DND-41 (cell line): ENCODE measurements around the gene HSPB9.

Experiments
- ATAC-seq: fragments of 200-7000 bp; cut with Tn5 transposase; 3 replicates; pipeline ENCODE4 v1.9.1; 2021; ENCODE audit warnings: low read depth; ENCODE audit not compliant: insufficient read depth
- DNase-seq: peaks from one replicate; pipeline ENCODE4 v3.0.0-alpha.2; 2020
- H2AFZ ChIP-seq: 2 replicates; pipeline ENCODE4 v1.6.0; 2012; ENCODE audit warnings: low read depth, low read length
- H3K27ac ChIP-seq: 2 replicates; pipeline ENCODE4 v1.5.1; 2012; ENCODE audit warnings: low read length, inconsistent platforms
- H3K27me3 ChIP-seq: fragments of 200-600 bp; sonication (generic); 2 replicates; pipeline ENCODE4 v1.6.0; 2012; ENCODE audit warnings: low read length, mild to moderate bottlenecking, inconsistent platforms; ENCODE audit not compliant: insufficient read depth, poor library complexity
- H3K36me3 ChIP-seq: 2 replicates; pipeline ENCODE4 v1.5.1; 2012; ENCODE audit warnings: low read length, inconsistent platforms; ENCODE audit not compliant: insufficient read depth
- H3K4me1 ChIP-seq: 2 replicates; pipeline ENCODE4 v1.5.1; 2012; ENCODE audit warnings: mild to moderate bottlenecking, low read length; ENCODE audit not compliant: insufficient read depth
- H3K4me2 ChIP-seq: 2 replicates; pipeline ENCODE4 v1.6.0; 2012; ENCODE audit warnings: mild to moderate bottlenecking, moderate library complexity, low read length, inconsistent platforms; ENCODE audit not compliant: insufficient read depth
- H3K4me3 ChIP-seq, 2 experiments: fragments of 200-600 bp in 1 of 2; shearing (Covaris generic) in 1 of 2; 2 replicates each; pipeline ENCODE4 v1.5.1; 2012 to 2016; ENCODE audit warnings: inconsistent platforms in 2 of 2, low read length in 2 of 2, mild to moderate bottlenecking in 2 of 2, low read depth in 1 of 2, moderate library complexity in 1 of 2
- H3K79me2 ChIP-seq: 2 replicates; pipeline ENCODE4 v1.6.0; 2012; ENCODE audit warnings: low read length, inconsistent platforms; ENCODE audit not compliant: insufficient read depth
- H3K9ac ChIP-seq: 2 replicates; pipeline ENCODE4 v1.6.0; 2012; ENCODE audit warnings: low read depth, mild to moderate bottlenecking, inconsistent platforms, low read length, moderate library complexity
- H3K9me3 ChIP-seq: 2 replicates; pipeline ENCODE4 v1.5.1; 2012; ENCODE audit warnings: low read length, moderate library complexity, mild to moderate bottlenecking, inconsistent platforms; ENCODE audit not compliant: insufficient read depth, severe bottlenecking
- H4K20me1 ChIP-seq: 2 replicates; pipeline ENCODE4 v1.6.0; 2012; ENCODE audit warnings: low read length; ENCODE audit not compliant: insufficient read depth
- CTCF ChIP-seq: IDR thresholded peaks from 2 replicates; pipeline ENCODE4 v1.5.1; 2012; ENCODE audit warnings: borderline replicate concordance, low read length, moderate library complexity, mild to moderate bottlenecking; ENCODE audit not compliant: poor library complexity, severe bottlenecking; ENCODE audit errors: extremely low read depth
- EZH2 ChIP-seq: IDR thresholded peaks from 3 replicates; pipeline ENCODE4 v1.6.1; 2012; ENCODE audit warnings: borderline replicate concordance, low read depth, mild to moderate bottlenecking, moderate library complexity, low read length, inconsistent platforms; ENCODE audit not compliant: severe bottlenecking

HSPB9 gene

DNA sequence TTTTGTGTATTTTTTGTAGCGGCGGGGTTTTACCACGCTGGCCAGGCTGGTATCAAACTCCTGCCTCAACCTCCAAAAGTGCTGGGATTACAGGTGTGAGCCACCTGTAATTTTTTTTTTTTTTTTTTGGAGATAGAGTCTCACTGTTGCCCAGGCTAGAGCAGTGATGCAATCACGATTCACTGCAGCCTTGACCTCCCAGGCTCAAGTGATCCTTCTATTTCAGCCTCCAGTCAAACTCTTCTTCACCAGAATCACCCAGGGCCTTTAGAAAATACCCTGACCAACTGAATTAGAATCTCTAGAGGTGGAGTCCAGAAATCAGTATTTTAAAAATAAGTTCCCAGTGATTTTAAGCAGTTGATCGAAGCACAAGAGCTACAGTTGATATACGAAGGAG, 12.5 kb downstream of the HSPB9 start:
- Histone ChIP-seq H3K4me3 (no peak overlapping the region), H3K9ac (no peak overlapping the region), H2AFZ (no peak overlapping the region), H3K4me1 (0 out of 2 replicates have a peak, but pooled peaks cover 3% of the 10 kb centered on the region), H3K9me3 (no peaks in the 10 kb centered on the region), H3K27me3 (no peaks in the 10 kb centered on the region), H3K4me2 (no peak overlapping the region), H4K20me1 (peaks cover 76% of the 10 kb centered on the region), H3K36me3 (peaks cover 62% of the 10 kb centered on the region), H3K27ac (no peak overlapping the region), H3K79me2 (peaks cover 100% of the 10 kb centered on the region)
- no peak for DNase-seq
- ATAC-seq = no peak
- TF ChIP-seq EZH2 (no peak), CTCF (no peak)

DNA sequence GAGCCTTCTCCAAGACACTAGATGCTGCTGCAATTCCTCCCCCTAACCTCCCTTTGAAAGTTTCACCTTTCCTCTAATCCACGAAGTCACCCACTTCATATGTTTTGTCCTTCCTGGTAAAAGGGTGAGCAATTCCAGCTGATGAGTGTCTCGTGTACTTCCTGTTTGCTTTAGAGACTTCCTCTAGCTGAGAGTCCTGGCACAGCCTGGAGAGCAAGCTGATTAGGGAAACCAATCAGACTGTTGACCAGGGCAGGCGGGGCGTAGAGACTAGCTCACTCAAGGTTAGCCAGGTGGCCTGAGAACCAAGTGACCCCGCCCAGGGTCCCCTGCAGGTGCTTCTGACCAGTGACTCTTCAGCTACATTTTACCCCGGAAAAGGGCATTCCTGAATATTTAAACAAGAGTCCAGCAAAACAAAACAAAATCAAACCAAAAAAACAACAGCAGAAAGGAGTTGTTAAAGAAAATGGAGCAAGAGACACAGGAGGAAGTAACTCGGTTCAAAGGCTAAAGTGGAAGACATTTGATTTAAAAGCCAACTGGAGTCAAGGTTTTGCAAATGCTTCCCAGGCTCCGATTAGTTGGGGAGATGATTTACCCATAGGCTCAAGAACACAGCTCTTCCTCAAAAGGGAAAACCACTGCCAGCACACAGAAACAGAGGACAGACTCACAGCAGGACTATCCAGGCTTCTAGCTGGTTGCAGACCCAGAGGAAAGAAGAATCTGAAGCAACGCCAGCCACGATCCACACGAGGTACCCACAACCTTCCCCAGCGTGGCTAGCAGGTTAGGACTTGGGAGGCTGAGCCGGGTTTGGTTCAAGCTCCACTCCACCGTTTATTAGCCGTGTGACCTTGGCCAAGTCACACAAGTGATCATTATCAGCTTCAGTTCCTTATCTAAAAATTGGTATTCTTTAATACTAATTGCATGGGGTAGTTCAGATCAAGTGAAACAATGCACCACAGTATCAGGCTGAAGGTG, 13.4 kb downstream of the HSPB9 start:
- DNase-seq (no peak), ATAC-seq (no peak)
- Histone ChIP-seq H3K9ac (no peak overlapping the region), H2AFZ (no peak overlapping the region), H3K27me3 (no peaks in the 10 kb centered on the region), H3K4me2 (no peak overlapping the region), H3K4me3 (no peak overlapping the region), H3K4me1 (0 out of 2 replicates have a peak, but pooled peaks cover 3% of the 10 kb centered on the region), H3K36me3 (peaks cover 58% of the 10 kb centered on the region), H3K27ac (no peak overlapping the region), H4K20me1 (peaks cover 69% of the 10 kb centered on the region), H3K9me3 (no peaks in the 10 kb centered on the region), H3K79me2 (peaks cover 99% of the 10 kb centered on the region)
- TF ChIP-seq CTCF (no peak), EZH2 (no peak)

GRCh38 chr17:42136654-42137051, 14.0 kb downstream of the HSPB9 start:
- H3K9me3 ChIP-seq = no peaks in the 10 kb centered on the region
- H3K79me2 ChIP-seq = peaks cover 99% of the 10 kb centered on the region
- peaks cover 69% of the 10 kb centered on the region for H4K20me1 ChIP-seq
- H3K4me3 ChIP-seq = no peak overlapping the region
- DNase-seq (no peak), ATAC-seq (no peak)
- H3K27me3 ChIP-seq = no peaks in the 10 kb centered on the region
- no peak overlapping the region for H2AFZ ChIP-seq
- H3K9ac ChIP-seq = no peak overlapping the region
- no peak overlapping the region for H3K4me2 ChIP-seq
- TF ChIP-seq EZH2 (no peak), CTCF (no peak)
- H3K36me3 ChIP-seq = peaks cover 58% of the 10 kb centered on the region
- H3K4me1 ChIP-seq = 0 out of 2 replicates have a peak, but pooled peaks cover 3% of the 10 kb centered on the region
- no peak overlapping the region for H3K27ac ChIP-seq
